Breast epithelium (tissue), 3 donors: Measurements from ENCODE around the gene ATXN7L1.

Experiments used
- CTCF ChIP-seq, 3 donors: fragments of 450-650 bp; IDR thresholded peaks; one replicate each; pipeline ENCODE4 v1.5.1; 2016 to 2017; ENCODE audit warnings: antibody characterized with exemption in 3 of 3, mild to moderate bottlenecking in 3 of 3, moderate library complexity in 3 of 3
- POLR2A ChIP-seq: fragments of 450-650 bp; IDR thresholded peaks from one replicate; pipeline ENCODE4 v1.6.1; 2016; ENCODE audit warnings: antibody characterized with exemption, mild to moderate bottlenecking, moderate library complexity
- POLR2AphosphoS5 ChIP-seq, 3 donors: sonication (generic); formaldehyde crosslinking; IDR thresholded peaks; one replicate each; pipeline ENCODE4 v1.6.1; 2017; ENCODE audit warnings: antibody characterized with exemption in 3 of 3

GRCh38 chr7:105600720-105601550 lies 275.5 kb downstream of the ATXN7L1 start:
- TF ChIP-seq CTCF (IDR thresholded peaks at IDR 0.05) (no peak), POLR2A (no peak), POLR2AphosphoS5 (IDR thresholded peaks at IDR 0.05) (no peak)
